ENCODE data around the gene KRT74. TPM values are rescaled to one million over a fixed set of nuclear protein-coding genes. Genes with fewer than 3 reads are reported as not detected.

The KRT74 gene
- total and polyA plus RNA-seq, 2 donors from 2014 or later, result not detected

GRCh38 chr12:52618216-52618615 lies 44.6 kb upstream of the KRT74 start, which contains the start of gene KRT73:
TSS of gene KRT73 (minus strand) at chr12:52618559. CDS start at chr12:52618524, 35 bp downstream.
- H3K4me1 ChIP-seq (ENCODE audit: control insufficient read depth in 2 of 3, insufficient read depth in 2 of 3, low read depth in 1 of 3, low read length in 3 of 3), result no peaks in the 10 kb centered on the region
- TF ChIP-seq, protein P1, sequence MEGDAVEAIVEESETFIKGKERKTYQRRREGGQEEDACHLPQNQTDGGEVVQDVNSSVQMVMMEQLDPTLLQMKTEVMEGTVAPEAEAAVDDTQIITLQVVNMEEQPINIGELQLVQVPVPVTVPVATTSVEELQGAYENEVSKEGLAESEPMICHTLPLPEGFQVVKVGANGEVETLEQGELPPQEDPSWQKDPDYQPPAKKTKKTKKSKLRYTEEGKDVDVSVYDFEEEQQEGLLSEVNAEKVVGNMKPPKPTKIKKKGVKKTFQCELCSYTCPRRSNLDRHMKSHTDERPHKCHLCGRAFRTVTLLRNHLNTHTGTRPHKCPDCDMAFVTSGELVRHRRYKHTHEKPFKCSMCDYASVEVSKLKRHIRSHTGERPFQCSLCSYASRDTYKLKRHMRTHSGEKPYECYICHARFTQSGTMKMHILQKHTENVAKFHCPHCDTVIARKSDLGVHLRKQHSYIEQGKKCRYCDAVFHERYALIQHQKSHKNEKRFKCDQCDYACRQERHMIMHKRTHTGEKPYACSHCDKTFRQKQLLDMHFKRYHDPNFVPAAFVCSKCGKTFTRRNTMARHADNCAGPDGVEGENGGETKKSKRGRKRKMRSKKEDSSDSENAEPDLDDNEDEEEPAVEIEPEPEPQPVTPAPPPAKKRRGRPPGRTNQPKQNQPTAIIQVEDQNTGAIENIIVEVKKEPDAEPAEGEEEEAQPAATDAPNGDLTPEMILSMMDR (IDR thresholded peaks at IDR 0.05; ENCODE audit: borderline replicate concordance, extremely low read depth, insufficient read depth), result no peak
- H3K27me3 ChIP-seq (ENCODE audit: control insufficient read depth, insufficient read depth, low read length), result no peaks in the 10 kb centered on the region
- no peaks in the 10 kb centered on the region for H3K36me3 ChIP-seq (ENCODE audit: control insufficient read depth in 2 of 3, insufficient read depth in 3 of 3, low read length in 3 of 3)
- DNase-seq, result peak in 1 of 5 donors; percentile 15
- H3K9ac ChIP-seq (ENCODE audit: low read length in 3 of 3), result no peak within 1 kb of the TSS
- no peak within 1 kb of the TSS for H3K4me3 ChIP-seq (ENCODE audit: low read length in 3 of 3)
- no peak for FAIRE-seq
- no peak within 1 kb of the TSS for H3K27ac ChIP-seq (ENCODE audit: low read depth in 2 of 2, low read length in 2 of 2)
- no peaks in the 10 kb centered on the region for H3K9me3 ChIP-seq (ENCODE audit: control insufficient read depth in 2 of 3, insufficient read depth in 1 of 3, low read length in 3 of 3)
- intact Hi-C loops (cut with DNase I), result no loop called here

DNA sequence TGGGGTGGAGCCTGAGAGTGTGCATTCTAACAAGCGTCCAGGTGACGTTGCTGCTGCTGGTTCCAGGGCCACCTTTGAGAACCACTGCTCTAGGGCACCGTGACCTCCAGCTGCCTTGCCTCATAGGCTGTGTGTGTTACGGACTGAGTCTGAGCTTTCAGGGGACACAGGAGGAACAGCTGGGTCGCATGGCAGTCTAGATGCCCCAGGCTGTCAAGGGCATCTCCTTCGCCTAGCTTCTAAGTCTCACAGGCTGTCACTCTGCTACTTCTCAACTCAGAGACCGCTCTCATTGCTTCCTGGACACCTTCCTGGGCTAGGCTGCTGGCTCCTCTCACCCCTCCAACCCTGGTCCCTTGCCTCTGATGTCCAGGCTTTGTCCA lies 43.8 kb upstream of the KRT74 start:
- DNase-seq (peak in 1 of 5 donors; percentile 8), FAIRE-seq (no peak)
- no peaks in the 10 kb centered on the region for H3K36me3 ChIP-seq (ENCODE audit: control insufficient read depth in 2 of 3, insufficient read depth in 3 of 3, low read length in 3 of 3)
- H3K27ac ChIP-seq (ENCODE audit: low read depth in 2 of 2, low read length in 2 of 2), result no peak overlapping the region
- no peak overlapping the region for H3K9ac ChIP-seq (ENCODE audit: low read length in 3 of 3)
- no peak overlapping the region for H3K4me3 ChIP-seq (ENCODE audit: low read length in 3 of 3)
- H3K27me3 ChIP-seq (ENCODE audit: control insufficient read depth, insufficient read depth, low read length), result no peaks in the 10 kb centered on the region
- intact Hi-C loops (cut with DNase I), result no loop called here
- TF ChIP-seq, protein P1 (IDR thresholded peaks at IDR 0.05; ENCODE audit: borderline replicate concordance, extremely low read depth, insufficient read depth), result no peak
- H3K4me1 ChIP-seq (ENCODE audit: control insufficient read depth in 2 of 3, insufficient read depth in 2 of 3, low read depth in 1 of 3, low read length in 3 of 3), result no peaks in the 10 kb centered on the region
- no peaks in the 10 kb centered on the region for H3K9me3 ChIP-seq (ENCODE audit: control insufficient read depth in 2 of 3, insufficient read depth in 1 of 3, low read length in 3 of 3)

DNA sequence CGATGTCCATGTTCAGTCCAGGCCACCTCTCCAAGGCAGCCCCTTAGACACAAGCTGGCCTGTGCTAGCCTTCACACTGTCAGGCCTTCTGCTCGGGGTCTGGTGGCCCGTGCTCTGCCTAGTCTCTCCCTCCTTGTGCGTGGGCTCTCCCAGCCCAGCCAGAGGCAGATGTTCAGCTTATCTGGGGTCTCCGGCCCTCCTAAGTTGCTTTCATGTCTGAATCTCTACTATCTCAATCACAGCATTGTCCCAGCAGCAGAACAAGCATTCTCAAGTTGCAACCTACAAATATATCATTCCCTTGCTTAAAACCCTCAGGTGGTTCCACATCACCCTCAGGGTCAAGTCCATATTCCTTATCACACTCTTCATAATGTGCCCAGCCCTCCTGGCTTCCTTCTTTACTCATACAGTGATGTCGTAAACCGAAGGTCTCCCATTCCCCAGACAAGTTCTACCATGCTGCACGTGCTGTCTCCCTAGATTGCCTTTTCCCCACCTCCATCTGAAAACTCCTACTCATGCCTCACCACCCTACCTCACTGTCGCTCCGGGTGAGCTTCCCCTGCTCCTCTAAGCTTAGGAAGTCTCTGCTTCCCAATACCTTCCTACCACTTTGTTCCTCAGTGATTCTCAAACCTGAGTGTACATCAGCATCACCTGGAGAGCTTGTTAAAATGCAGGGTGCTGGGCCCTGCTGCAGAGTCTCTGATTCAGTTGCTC lies 43.2 kb upstream of the KRT74 start:
- no peaks in the 10 kb centered on the region for H3K36me3 ChIP-seq (ENCODE audit: control insufficient read depth in 2 of 3, insufficient read depth in 3 of 3, low read length in 3 of 3)
- intact Hi-C loops (cut with DNase I), result no loop called here
- H3K4me3 ChIP-seq (ENCODE audit: low read length in 3 of 3), result no peak overlapping the region
- no peaks in the 10 kb centered on the region for H3K9me3 ChIP-seq (ENCODE audit: control insufficient read depth in 2 of 3, insufficient read depth in 1 of 3, low read length in 3 of 3)
- no peaks in the 10 kb centered on the region for H3K27me3 ChIP-seq (ENCODE audit: control insufficient read depth, insufficient read depth, low read length)
- no peaks in the 10 kb centered on the region for H3K4me1 ChIP-seq (ENCODE audit: control insufficient read depth in 2 of 3, insufficient read depth in 2 of 3, low read depth in 1 of 3, low read length in 3 of 3)
- TF ChIP-seq, protein P1 (IDR thresholded peaks at IDR 0.05; ENCODE audit: borderline replicate concordance, extremely low read depth, insufficient read depth), result no peak
- FAIRE-seq (no peak), DNase-seq (peak in 1 of 5 donors; percentile 0)
- no peak overlapping the region for H3K9ac ChIP-seq (ENCODE audit: low read length in 3 of 3)
- no peak overlapping the region for H3K27ac ChIP-seq (ENCODE audit: low read depth in 2 of 2, low read length in 2 of 2)
